ENCODE data around the gene KDM1A.

Gene KDM1A

GRCh38 chr1:23013657-23014056 lies 5.6 kb upstream of the KDM1A start:
- DNase-seq (ENCODE audit: low read depth), result no peak

GRCh38 chr1:23018661-23019093 lies 591 bp upstream of the KDM1A start:
- no peak for DNase-seq (ENCODE audit: low read depth)

- no peak for DNase-seq (ENCODE audit: low read depth)
Observed at GRCh38 chr1:23019863-23020625, 776 bp downstream of the KDM1A start.

GRCh38 chr1:23020706-23021405 lies 1.6 kb downstream of the KDM1A start:
- no peak for DNase-seq (ENCODE audit: low read depth)

GRCh38 chr1:23021834-23022233 lies 2.6 kb downstream of the KDM1A start:
- DNase-seq (ENCODE audit: low read depth), result no peak

- no peak for DNase-seq (ENCODE audit: low read depth)
Observed at GRCh38 chr1:23023174-23023845, 4.0 kb downstream of the KDM1A start.

GRCh38 chr1:23026568-23026967 lies 7.3 kb downstream of the KDM1A start:
- no peak for DNase-seq (ENCODE audit: low read depth)

GRCh38 chr1:23027352-23027907 lies 8.2 kb downstream of the KDM1A start:
- DNase-seq (ENCODE audit: low read depth), result no peak

GRCh38 chr1:23029337-23029736 lies 10.1 kb downstream of the KDM1A start:
- DNase-seq (ENCODE audit: low read depth), result no peak

- no peak for DNase-seq (ENCODE audit: low read depth)
Observed at GRCh38 chr1:23035823-23036452, 16.7 kb downstream of the KDM1A start.

GRCh38 chr1:23037081-23037740 lies 17.9 kb downstream of the KDM1A start:
- no peak for DNase-seq (ENCODE audit: low read depth)

GRCh38 chr1:23039308-23039826 lies 20.1 kb downstream of the KDM1A start:
- no peak for DNase-seq (ENCODE audit: low read depth)

- DNase-seq (ENCODE audit: low read depth), result no peak
Observed at GRCh38 chr1:23040509-23040908, 21.2 kb downstream of the KDM1A start.

GRCh38 chr1:23044035-23044434 lies 24.8 kb downstream of the KDM1A start:
- DNase-seq (ENCODE audit: low read depth), result no peak

- no peak for DNase-seq (ENCODE audit: low read depth)
Observed at GRCh38 chr1:23050201-23050600, 30.9 kb downstream of the KDM1A start.

- no peak for DNase-seq (ENCODE audit: low read depth)
Observed at GRCh38 chr1:23051290-23051909, 32.1 kb downstream of the KDM1A start.

- DNase-seq (ENCODE audit: low read depth), result no peak
Observed at GRCh38 chr1:23057301-23057700, 38.0 kb downstream of the KDM1A start.

GRCh38 chr1:23062271-23062670 lies 43.0 kb downstream of the KDM1A start:
- DNase-seq (ENCODE audit: low read depth), result no peak

- no peak for DNase-seq (ENCODE audit: low read depth)
Observed at GRCh38 chr1:23065385-23065784, 46.1 kb downstream of the KDM1A start.

GRCh38 chr1:23066075-23066474 lies 46.8 kb downstream of the KDM1A start:
- DNase-seq (ENCODE audit: low read depth), result no peak

- DNase-seq (ENCODE audit: low read depth), result no peak
Observed at GRCh38 chr1:23069149-23069548, 49.9 kb downstream of the KDM1A start.

Measured in stimulated activated CD8-positive, alpha-beta memory T cell treated with anti-CD3 and anti-CD28 coated beads, Interleukin-12 subunit alpha, Interleukin-12 subunit beta, amount 100 ng/mL, for 1 hour (primary cell).